NCI-H526 (cell line): ENCODE measurements around the gene SRRM2.

Source experiments
- DNase-seq, 2 experiments: peaks; one replicate each; lab custom pipeline; 2025; lab: John Stamatoyannopoulos, UW

The SRRM2 gene

GRCh38 chr16:2762711-2763110 is 10.3 kb downstream of the SRRM2 start:
- DNase-seq = no peak

DNA sequence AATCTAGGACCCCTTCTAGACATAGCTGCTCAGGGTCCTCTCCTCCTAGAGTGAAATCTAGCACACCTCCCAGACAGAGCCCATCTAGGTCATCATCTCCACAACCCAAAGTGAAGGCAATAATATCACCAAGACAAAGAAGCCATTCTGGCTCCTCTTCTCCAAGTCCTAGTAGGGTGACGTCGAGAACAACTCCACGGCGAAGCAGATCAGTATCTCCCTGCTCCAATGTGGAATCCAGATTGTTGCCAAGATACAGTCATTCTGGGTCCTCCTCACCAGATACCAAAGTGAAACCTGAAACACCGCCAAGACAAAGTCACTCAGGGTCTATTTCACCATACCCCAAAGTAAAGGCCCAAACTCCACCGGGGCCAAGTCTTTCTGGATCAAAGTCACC is 10.7 kb downstream of the SRRM2 start:
- DNase-seq = no peak

- DNase-seq = no peak
These were observed 12.3 kb downstream of the SRRM2 start for GRCh38 chr16:2764718-2765117.

- DNase-seq = no peak
These were observed 13.3 kb downstream of the SRRM2 start for GRCh38 chr16:2765462-2766404.

DNA sequence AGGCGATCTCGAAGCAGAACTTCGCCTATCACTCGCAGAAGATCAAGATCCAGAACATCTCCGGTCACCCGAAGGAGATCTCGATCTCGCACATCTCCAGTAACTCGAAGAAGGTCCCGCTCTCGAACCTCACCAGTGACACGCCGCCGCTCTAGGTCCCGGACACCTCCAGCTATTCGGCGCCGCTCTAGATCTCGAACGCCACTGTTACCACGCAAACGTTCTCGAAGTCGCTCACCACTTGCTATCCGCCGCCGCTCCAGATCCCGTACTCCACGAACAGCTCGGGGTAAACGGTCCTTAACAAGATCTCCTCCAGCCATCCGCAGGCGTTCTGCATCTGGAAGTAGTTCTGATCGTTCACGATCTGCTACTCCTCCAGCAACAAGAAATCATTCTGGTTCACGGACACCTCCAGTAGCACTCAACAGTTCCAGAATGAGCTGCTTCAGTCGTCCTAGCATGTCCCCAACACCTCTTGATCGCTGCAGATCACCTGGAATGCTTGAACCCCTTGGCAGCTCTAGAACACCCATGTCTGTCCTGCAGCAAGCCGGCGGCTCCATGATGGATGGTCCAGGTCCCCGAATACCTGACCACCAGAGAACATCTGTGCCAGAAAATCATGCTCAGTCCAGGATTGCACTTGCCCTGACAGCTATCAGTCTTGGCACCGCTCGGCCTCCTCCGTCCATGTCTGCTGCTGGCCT is 14.1 kb downstream of the SRRM2 start:
- DNase-seq = no peak

DNA sequence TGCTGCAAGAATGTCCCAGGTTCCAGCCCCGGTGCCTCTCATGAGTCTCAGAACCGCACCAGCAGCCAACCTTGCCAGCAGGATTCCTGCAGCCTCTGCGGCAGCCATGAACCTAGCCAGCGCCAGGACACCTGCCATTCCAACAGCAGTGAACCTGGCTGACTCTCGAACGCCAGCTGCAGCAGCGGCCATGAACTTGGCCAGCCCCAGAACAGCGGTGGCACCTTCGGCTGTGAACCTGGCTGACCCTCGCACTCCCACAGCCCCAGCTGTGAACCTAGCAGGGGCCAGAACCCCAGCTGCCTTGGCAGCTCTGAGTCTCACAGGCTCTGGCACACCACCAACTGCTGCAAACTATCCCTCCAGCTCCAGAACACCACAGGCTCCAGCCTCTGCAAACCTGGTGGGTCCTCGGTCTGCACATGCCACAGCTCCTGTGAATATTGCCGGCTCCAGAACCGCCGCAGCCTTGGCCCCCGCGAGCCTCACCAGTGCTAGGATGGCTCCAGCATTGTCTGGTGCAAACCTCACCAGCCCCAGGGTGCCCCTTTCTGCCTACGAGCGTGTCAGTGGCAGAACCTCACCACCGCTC is 14.8 kb downstream of the SRRM2 start:
- no peak for DNase-seq

DNA sequence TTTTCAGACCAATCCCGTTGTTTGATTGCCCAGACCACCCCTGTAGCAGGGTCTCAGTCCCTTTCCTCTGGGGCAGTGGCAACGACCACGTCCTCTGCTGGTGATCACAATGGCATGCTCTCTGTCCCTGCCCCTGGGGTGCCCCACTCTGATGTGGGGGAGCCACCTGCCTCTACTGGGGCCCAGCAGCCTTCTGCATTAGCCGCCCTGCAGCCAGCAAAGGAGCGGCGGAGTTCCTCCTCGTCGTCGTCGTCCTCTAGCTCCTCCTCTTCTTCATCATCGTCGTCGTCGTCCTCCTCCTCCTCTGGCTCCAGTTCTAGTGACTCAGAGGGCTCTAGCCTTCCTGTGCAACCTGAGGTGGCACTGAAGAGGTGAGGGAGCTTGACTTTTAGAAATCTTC is 15.5 kb downstream of the SRRM2 start:
- no peak for DNase-seq

DNA sequence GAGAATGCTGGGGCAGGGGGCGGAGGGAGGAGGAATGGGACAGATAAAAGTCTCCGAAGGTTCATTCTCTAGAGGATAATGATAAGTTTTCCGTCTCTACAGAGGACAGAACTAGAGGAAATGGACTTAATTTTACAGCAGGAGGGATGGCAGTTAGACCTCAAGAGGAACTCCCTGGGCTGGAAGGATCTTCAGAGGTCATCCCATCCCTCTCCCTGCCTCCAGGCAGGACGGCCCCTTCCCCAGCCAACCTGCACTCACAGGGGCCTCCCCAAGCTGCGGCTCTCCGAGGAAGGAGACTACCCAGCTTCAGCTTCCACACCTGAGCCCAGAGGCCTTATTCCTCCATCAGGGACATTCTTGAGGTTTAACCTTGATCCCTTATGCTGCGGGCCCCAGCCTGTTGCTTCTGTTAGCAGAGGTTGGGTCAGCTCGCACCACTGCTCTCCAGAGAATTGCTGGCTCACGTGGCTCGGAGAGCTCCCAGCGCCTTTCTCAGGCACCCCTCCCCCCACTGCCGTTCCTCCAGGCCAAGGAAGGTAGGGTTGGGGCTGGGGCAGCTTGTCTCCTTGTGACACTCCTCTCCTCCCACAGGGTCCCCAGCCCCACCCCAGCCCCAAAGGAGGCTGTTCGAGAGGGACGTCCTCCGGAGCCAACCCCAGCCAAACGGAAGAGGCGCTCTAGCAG is 16.1 kb downstream of the SRRM2 start:
- DNase-seq = no peak

DNA sequence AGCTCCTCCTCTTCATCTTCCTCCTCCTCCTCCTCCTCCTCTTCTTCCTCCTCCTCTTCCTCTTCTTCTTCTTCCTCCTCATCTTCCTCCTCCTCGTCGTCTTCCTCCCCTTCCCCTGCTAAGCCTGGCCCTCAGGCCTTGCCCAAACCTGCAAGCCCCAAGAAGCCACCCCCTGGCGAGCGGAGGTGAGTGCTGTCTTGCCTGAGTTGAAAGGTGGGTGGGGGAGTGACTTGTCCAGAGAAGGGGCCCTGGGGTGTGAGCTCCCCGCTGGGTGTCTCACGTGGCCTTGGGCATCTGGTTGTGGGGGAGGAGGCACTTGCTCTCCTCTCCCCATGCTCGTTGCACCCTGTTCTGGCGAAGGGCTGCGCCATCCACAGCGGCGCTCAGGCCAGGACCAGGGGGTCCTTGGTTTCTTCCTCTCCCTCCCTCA is 16.7 kb downstream of the SRRM2 start:
- DNase-seq = no peak

GRCh38 chr16:2769675-2770056 is 17.2 kb downstream of the SRRM2 start:
- DNase-seq = no peak

DNA sequence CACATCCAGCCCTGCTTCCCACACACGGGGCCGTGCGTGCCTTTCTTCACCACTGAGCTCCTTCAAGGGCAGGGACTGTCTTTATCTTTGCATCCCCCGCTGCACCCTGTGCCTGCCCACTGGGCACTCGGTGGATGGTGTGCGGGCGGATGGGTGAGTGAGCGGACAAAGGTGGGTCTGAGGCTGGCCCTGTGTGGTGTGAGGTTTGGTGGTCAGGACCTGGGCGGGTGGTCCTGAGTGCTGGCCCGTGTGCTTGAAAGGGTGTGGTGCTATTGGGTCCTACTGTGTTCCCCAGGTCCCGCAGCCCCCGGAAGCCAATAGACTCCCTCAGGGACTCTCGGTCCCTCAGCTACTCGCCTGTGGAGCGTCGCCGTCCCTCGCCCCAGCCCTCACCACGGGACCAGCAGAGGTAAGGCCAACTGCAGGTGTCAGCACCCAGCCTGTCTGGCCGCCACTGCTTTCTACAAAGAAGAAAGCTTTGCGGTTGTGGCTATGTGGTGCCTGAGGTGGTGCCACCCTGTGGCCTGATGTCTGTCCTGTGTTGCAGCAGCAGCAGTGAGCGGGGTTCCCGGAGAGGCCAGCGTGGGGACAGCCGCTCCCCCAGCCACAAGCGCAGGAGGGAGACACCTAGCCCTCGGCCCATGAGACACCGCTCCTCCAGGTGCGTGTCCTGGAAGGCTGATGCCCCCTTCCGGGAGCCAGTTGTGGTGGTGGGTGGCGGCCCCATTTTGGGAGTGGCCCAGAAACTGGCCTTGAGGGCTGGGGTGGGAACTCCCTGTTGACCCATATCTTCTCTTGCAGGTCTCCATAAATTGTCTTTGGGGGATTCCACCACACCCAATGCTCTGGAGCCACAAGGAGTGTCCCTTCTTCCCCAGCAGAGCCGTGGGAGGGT is 17.9 kb downstream of the SRRM2 start:
- peak in 1 of 2 experiments; percentile 22 for DNase-seq

- no peak for DNase-seq
These were observed 19.3 kb downstream of the SRRM2 start for GRCh38 chr16:2771496-2772402.

- DNase-seq = no peak
These were observed 20.9 kb downstream of the SRRM2 start for GRCh38 chr16:2773188-2773968.

GRCh38 chr16:2774161-2774891 is 21.9 kb downstream of the SRRM2 start:
- DNase-seq = no peak

GRCh38 chr16:2775131-2775716 is 22.8 kb downstream of the SRRM2 start:
- DNase-seq = no peak

- no peak for DNase-seq
These were observed 23.5 kb downstream of the SRRM2 start for GRCh38 chr16:2775765-2776499.

- DNase-seq = no peak
These were observed 24.2 kb downstream of the SRRM2 start for GRCh38 chr16:2776500-2777139.
